Vagina (tissue), 2 donors: Measurements from ENCODE around the gene VILL. TPM values are rescaled to one million over a fixed set of nuclear protein-coding genes. Genes with fewer than 3 reads are reported as not detected.

ENCODE experiments used
- DNase-seq, 2 donors: peaks; one replicate each; pipeline ENCODE4 v3.0.0-alpha.2; 2017; ENCODE audit errors: extremely low spot score in 2 of 2
- H3K27ac ChIP-seq: fragments of 200-600 bp; sonication (generic); one replicate; pipeline ENCODE4 v1.5.1; 2019
- H3K27me3 ChIP-seq: fragments of 200-600 bp; sonication (generic); one replicate; pipeline ENCODE4 v1.5.1; 2019
- H3K36me3 ChIP-seq, 2 donors: fragments of 200-600 bp; sonication (generic); one replicate each; pipeline ENCODE4 v1.5.1; 2017 to 2019
- H3K4me1 ChIP-seq: fragments of 200-600 bp; sonication (generic); one replicate; pipeline ENCODE4 v1.5.1; 2019
- H3K4me3 ChIP-seq, 2 donors: fragments of 200-600 bp; sonication (generic); 1 replicate in 1 of 2; 2 replicates in 1 of 2; pipeline ENCODE4 v1.5.1; 2016 to 2019
- H3K9me3 ChIP-seq: fragments of 200-600 bp; sonication (generic); one replicate; pipeline ENCODE4 v1.5.1; 2019
- CTCF ChIP-seq, 3 experiments: fragments of 450-650 bp in 2 of 3; fragments of 200-600 bp in 1 of 3; sonication (generic) in 1 of 3; IDR thresholded peaks; one replicate each; pipeline ENCODE4 v1.5.1; 2017 to 2019; ENCODE audit warnings: antibody characterized with exemption in 3 of 3, mild to moderate bottlenecking in 2 of 3, moderate library complexity in 2 of 3
- POLR2A ChIP-seq, 2 donors: fragments of 450-650 bp; IDR thresholded peaks; one replicate each; pipeline ENCODE4 v1.6.1; 2017; ENCODE audit warnings: antibody characterized with exemption in 2 of 2, mild to moderate bottlenecking in 2 of 2, moderate library complexity in 2 of 2
- POLR2AphosphoS5 ChIP-seq, 2 donors: sonication (generic); formaldehyde crosslinking; IDR thresholded peaks; one replicate each; pipeline ENCODE4 v1.9.0; 2017; ENCODE audit warnings: antibody characterized with exemption in 2 of 2, mild to moderate bottlenecking in 2 of 2, low read depth in 1 of 2; ENCODE audit not compliant: insufficient read depth in 1 of 2
- intact Hi-C: fragments of 100-400 bp; cut with DNase I; formaldehyde crosslinking; loops from one replicate; pipeline ENCODE4 v1.15.1; 2023
- total RNA-seq: library from RNA; depleted of rRNA; stranded (reverse); fragments of >200 nt; gene quantifications from one replicate; pipeline ENCODE4 v1.2.3, GENCODE V29; 2016

The VILL gene
- total RNA-seq, 1 donor from 2014 or later = 7.9 TPM

DNA sequence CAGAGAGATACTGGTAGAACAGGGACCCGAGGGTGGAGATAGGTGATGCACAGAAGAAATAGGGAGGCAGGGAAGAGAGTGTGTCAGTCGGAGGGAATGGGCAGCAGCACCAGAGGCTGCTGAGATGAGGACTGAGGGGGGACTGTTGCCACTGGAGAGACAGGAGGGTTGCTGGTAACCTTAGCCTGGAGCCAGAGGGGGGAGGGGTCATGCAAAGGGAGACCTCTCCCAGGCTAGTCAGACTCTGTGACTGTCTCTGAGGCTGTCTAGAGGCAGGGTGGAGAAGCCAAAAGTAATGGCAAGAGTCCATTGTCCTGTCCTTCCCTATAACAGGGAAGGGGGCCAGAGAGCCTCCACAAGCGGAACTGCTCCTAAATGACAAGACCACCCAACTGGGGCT is 46.3 kb downstream of the VILL start:
- no peak for DNase-seq
- intact Hi-C loops = no loop called here
- no peaks in the 10 kb centered on the region for H3K27me3 ChIP-seq
- H3K36me3 ChIP-seq = no peaks in the 10 kb centered on the region
- TF ChIP-seq POLR2AphosphoS5 (IDR thresholded peaks at IDR 0.05; ENCODE audit: insufficient read depth in 1 of 2, low read depth in 1 of 2) (no peak), POLR2A (IDR thresholded peaks at IDR 0.05) (no peak), CTCF (IDR thresholded peaks at IDR 0.05) (no peak)
- no peak overlapping the region for H3K4me3 ChIP-seq
- H3K27ac ChIP-seq = no peak overlapping the region
- H3K4me1 ChIP-seq = peaks cover 18% of the 10 kb centered on the region
- no peaks in the 10 kb centered on the region for H3K9me3 ChIP-seq

- Histone ChIP-seq H3K27me3 (no peaks in the 10 kb centered on the region), H3K4me3 (no peak overlapping the region), H3K27ac (no peak overlapping the region), H3K9me3 (no peaks in the 10 kb centered on the region), H3K36me3 (no peaks in the 10 kb centered on the region), H3K4me1 (peaks cover 17% of the 10 kb centered on the region)
- DNase-seq = no peak
- no peak for TF ChIP-seq CTCF (IDR thresholded peaks at IDR 0.05)
- TF ChIP-seq POLR2AphosphoS5 (IDR thresholded peaks at IDR 0.05; ENCODE audit: insufficient read depth in 1 of 2, low read depth in 1 of 2) = no peak
- TF ChIP-seq POLR2A (IDR thresholded peaks at IDR 0.05) = no peak
- intact Hi-C loops = no loop called here
These were observed 47.9 kb downstream of the VILL start for GRCh38 chr3:38038447-38038911.

DNA sequence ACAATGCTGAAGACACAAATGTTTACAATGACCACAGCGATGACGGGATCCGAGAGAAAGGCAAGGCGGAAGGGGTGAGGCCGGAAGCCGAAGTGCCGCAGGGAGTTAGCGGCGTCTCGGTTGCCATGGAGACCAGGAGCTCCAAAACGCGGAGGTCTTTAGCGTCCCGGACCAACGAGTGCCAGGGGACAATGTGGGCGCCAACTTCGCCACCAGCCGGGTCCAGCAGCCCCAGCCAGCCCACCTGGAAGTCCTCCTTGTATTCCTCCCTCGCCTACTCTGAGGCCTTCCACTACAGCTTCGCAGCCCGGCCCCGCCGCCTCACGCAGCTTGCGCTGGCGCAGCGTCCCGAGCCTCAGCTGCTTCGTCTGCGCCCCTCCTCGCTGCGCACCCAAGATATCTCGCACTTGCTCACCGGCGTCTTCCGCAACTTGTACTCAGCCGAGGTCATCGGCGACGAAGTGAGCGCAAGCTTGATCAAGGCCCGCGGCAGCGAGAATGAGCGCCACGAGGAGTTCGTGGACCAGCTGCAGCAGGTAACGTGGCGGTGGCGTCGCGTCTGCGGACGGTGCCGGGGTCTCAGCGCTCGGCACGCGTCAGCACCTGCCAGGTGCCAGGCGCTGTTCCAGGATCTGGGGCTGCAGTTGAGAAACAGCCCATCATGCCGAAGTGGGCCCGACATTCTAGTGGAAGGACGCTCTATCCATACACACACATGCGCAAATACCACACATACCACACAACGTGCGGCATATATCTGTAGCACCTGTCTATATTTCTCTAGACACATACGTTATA is 48.7 kb downstream of the VILL start, which contains the start of gene DLEC1:
DLEC1 (plus strand) TSS at position 108 of the 798 bp plus-strand sequence; CDS start at position 126, 18 bp downstream.
- DNase-seq = no peak
- intact Hi-C loops = no loop called here

GRCh38 chr3:38039899-38040261 is 49.3 kb downstream of the VILL start:
- TF ChIP-seq POLR2A (IDR thresholded peaks at IDR 0.05) (no peak), POLR2AphosphoS5 (IDR thresholded peaks at IDR 0.05; ENCODE audit: insufficient read depth in 1 of 2, low read depth in 1 of 2) (no peak), CTCF (IDR thresholded peaks at IDR 0.05) (no peak)
- Histone ChIP-seq H3K36me3 (no peaks in the 10 kb centered on the region), H3K4me3 (peak overlapping the region; percentile 42 to 56), H3K9me3 (no peaks in the 10 kb centered on the region), H3K27me3 (no peaks in the 10 kb centered on the region), H3K4me1 (peaks cover 17% of the 10 kb centered on the region), H3K27ac (no peak overlapping the region)
- no peak for DNase-seq
- intact Hi-C loops = no loop called here

More for the DNA sequence above, 48.7 kb downstream of the VILL start, which contains the start of gene DLEC1:
- Histone ChIP-seq H3K4me1 (peaks cover 17% of the 10 kb centered on the region), H3K27me3 (no peaks in the 10 kb centered on the region), H3K36me3 (no peaks in the 10 kb centered on the region), H3K27ac (no peak within 1 kb of the TSS), H3K9me3 (no peaks in the 10 kb centered on the region), H3K4me3 (peak within 1 kb of the TSS; percentile 42 to 56)
- peak in 1 of 2 donors; percentile 42 for TF ChIP-seq POLR2AphosphoS5 (IDR thresholded peaks at IDR 0.05; ENCODE audit: insufficient read depth in 1 of 2, low read depth in 1 of 2)
- TF ChIP-seq POLR2A (IDR thresholded peaks at IDR 0.05) = no peak
- TF ChIP-seq CTCF (IDR thresholded peaks at IDR 0.05) = no peak

DNA sequence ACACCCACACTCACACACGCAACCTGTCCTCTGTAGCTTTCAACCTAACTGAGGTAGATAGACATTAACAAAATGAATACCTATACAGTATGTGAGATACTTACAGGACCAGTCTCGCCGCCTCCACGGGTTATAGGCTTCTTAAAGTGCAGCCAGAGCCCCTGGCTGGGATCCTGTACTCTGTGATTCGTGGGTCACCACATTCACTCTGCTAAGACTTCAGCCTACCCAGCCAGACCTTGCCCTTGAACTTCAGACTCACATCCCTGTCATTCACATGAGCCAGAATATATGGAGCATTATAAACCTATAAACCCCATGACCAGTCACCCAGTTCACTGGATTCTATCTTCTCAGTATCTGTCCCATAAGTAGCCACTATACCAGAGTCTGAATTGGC is 49.8 kb downstream of the VILL start:
- Histone ChIP-seq H3K36me3 (no peaks in the 10 kb centered on the region), H3K4me3 (no peak overlapping the region), H3K9me3 (no peaks in the 10 kb centered on the region), H3K27ac (no peak overlapping the region), H3K27me3 (no peaks in the 10 kb centered on the region), H3K4me1 (peaks cover 17% of the 10 kb centered on the region)
- no peak for TF ChIP-seq CTCF (IDR thresholded peaks at IDR 0.05)
- TF ChIP-seq POLR2AphosphoS5 (IDR thresholded peaks at IDR 0.05; ENCODE audit: insufficient read depth in 1 of 2, low read depth in 1 of 2) = no peak
- no peak for TF ChIP-seq POLR2A (IDR thresholded peaks at IDR 0.05)
- DNase-seq = no peak
- intact Hi-C loops = no loop called here
